ENCODE measurements around the gene CCDC142. TPM values are rescaled to one million over a fixed set of nuclear protein-coding genes. Genes with fewer than 3 reads are reported as not detected.

The CCDC142 gene
- total and polyA plus RNA-seq, 3 donors from 2014 or later, result 15.5 to 30.2 (median 29.4) TPM

DNA sequence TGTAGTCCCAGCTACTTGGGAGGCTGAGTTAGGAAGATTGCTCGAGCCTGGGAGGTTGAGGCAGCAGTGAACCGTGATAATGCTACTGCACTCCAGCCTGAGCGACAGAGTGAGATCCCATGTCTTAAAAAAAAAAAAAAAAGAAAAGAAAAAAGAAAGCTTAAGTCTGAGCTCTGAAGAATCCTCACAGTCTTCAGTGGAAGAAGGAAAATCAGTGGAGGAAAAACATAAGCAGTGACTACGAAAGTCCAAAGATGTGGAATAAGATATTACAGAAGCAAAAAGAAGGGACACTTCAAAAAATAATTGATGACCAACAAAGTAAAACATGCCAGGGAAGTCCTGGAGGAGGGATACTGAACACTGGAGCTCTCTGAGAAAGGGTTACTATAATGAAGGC, 27.5 kb upstream of the CCDC142 start:
- 74 to 76% methylated on average over 4 of the region's 4 CpGs for WGBS, 2 donors
- no peaks in the 10 kb centered on the region for H3K9me3 ChIP-seq
- H3K4me1 ChIP-seq, result peaks cover 6% of the 10 kb centered on the region
- intact Hi-C loops (cut with DNase I; ENCODE audit: low total_unique reads), result no loop called here
- no peak overlapping the region for H3K27ac ChIP-seq
- H3K4me3 ChIP-seq, result no peak overlapping the region
- DNase-seq, result no peak
- TF ChIP-seq CTCF (IDR thresholded peaks at IDR 0.05) (no peak), POLR2A (IDR thresholded peaks at IDR 0.05) (no peak)
- H3K27me3 ChIP-seq, result no peaks in the 10 kb centered on the region
- no peaks in the 10 kb centered on the region for H3K36me3 ChIP-seq (ENCODE audit: low read depth, missing control alignments)

GRCh38 chr2:74507926-74508520, 25.2 kb upstream of the CCDC142 start:
- no peak for TF ChIP-seq CTCF (IDR thresholded peaks at IDR 0.05)
- no peak for TF ChIP-seq POLR2A (IDR thresholded peaks at IDR 0.05)
- Histone ChIP-seq H3K4me1 (peaks cover 6% of the 10 kb centered on the region), H3K27ac (peak overlapping the region; percentile 99), H3K4me3 (peak overlapping the region; percentile 76 to 80), H3K36me3 (ENCODE audit: low read depth, missing control alignments) (peaks cover 4% of the 10 kb centered on the region), H3K9me3 (no peaks in the 10 kb centered on the region), H3K27me3 (no peaks in the 10 kb centered on the region)
- intact Hi-C loops (cut with DNase I; ENCODE audit: low total_unique reads), result no loop called here
- 10 to 18% methylated on average over 25 to 38 of the region's 38 CpGs for WGBS, 2 donors
- DNase-seq, result peak; percentile 54

DNA sequence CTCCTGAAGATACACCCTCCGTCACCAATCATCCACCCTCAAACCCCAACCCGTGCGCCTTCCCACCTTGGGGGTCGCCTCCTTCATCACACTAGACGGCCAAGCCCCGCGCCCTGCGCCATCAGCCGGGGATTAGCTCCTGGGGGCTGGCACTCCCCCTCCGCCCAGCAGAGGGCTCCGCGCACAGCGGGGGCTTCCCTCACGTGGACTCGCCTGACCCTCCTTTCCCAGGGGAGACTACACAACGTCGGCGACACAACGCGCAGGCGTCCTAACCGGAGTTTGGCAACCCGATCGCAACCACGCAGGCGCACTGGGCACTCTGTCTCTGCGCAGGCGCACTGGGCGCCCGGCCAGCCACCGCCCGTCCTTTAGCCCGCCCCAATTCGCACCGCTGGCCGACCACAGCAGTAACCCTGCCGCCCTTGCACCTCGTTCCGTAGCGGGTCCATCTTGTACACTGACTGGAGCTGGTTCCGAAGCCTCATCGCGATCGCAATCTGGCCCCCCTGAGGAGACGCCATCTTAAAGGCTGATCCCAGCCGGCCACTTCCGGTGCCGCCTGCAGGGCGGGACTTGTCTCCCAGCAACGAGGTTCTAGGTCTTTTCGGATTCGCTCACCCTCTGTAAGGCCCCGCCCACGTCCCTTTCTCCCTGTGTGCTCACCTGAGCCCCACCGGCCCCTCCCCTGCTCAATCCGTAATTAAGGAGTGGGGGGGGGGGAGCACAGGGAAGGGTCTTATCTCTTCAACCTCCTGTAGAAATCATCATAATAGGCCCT, 24.5 kb upstream of the CCDC142 start, which contains the start of gene PCGF1:
TSS of gene PCGF1 (minus strand) at position 551 of the 781 bp plus-strand sequence. CDS start at position 524, 27 bp downstream.
- H3K4me1 ChIP-seq, result peaks cover 6% of the 10 kb centered on the region

GRCh38 chr2:74505448-74506246, 22.8 kb upstream of the CCDC142 start:
- Histone ChIP-seq H3K36me3 (ENCODE audit: low read depth, missing control alignments) (peaks cover 4% of the 10 kb centered on the region), H3K9me3 (no peaks in the 10 kb centered on the region), H3K27ac (no peak overlapping the region), H3K4me3 (no peak overlapping the region), H3K27me3 (no peaks in the 10 kb centered on the region), H3K4me1 (peaks cover 6% of the 10 kb centered on the region)
- TF ChIP-seq POLR2A (IDR thresholded peaks at IDR 0.05) (no peak), CTCF (IDR thresholded peaks at IDR 0.05) (no peak)
- intact Hi-C loops (cut with DNase I; ENCODE audit: low total_unique reads), result no loop called here
- 92 to 96% methylated on average over 12 to 14 of the region's 14 CpGs for WGBS, 2 donors
- DNase-seq, result no peak

More for the DNA sequence above, 24.5 kb upstream of the CCDC142 start, which contains the start of gene PCGF1:
- 0 to 1% methylated on average over 3 to 51 of the region's 56 CpGs for WGBS, 2 donors
- peak; percentile 100 for DNase-seq
- peaks cover 4% of the 10 kb centered on the region for H3K36me3 ChIP-seq (ENCODE audit: low read depth, missing control alignments)
- peak within 1 kb of the TSS; percentile 99 for H3K27ac ChIP-seq
- TF ChIP-seq CTCF (IDR thresholded peaks at IDR 0.05) (peak in 2 of 3 experiments; percentile 1 to 15), POLR2A (IDR thresholded peaks at IDR 0.05) (no peak)
- intact Hi-C loops (cut with DNase I; ENCODE audit: low total_unique reads), result no loop called here
- H3K9me3 ChIP-seq, result no peaks in the 10 kb centered on the region
- H3K4me3 ChIP-seq, result peak within 1 kb of the TSS; percentile 76 to 80
- H3K27me3 ChIP-seq, result no peaks in the 10 kb centered on the region

Data from testis (tissue), 3 donors.